Measurements from ENCODE around the gene SURF2.

The SURF2 gene

DNA sequence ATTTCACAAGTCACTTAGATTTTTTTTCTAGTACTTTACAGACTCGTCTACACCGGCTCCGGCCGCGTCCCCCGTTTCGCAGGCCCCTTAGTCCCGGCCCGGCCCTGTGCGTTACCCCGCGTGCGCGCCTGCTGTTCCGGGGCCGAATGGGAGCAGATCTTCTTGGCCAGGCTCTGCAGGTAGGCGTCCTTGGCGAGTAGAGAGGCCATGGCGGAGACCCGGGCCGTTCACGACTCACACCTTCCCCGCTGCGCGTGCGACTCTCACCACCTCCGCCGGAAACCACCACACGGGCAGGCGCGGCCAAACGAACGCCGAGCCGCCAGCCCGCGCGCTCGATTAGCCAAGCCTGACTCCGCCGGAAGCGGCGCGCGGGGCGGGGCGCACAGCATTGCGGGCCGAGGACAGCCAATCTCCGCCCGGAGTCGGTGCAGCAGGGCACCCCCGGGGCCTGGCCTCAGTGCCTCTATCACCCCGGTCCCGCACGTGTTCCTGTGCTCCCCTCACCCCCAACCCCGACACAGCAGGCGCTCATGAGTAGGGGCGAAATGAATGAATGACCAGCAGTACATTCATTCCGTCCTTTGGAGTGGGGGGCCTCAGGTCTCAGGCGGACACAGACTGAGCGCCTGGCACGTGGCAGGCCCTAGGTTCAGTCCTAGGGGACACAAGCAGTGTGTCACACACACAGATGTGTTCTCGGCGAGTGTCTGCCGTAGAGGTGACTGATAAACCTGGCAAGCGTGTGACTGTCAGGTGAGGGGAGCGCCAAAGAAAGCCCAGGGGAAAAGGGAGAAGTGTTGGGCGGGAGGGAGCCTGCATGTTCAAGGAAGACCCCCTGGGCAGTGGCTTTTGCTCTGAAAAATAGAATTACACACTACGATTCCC, 20.2 kb upstream of the SURF2 start, which contains the start of gene SURF6:
TSS of gene SURF6 (minus strand) at position 265 of the 888 bp plus-strand sequence. CDS start at position 209, 56 bp downstream.
- peak; percentile 88 for DNase-seq

DNA sequence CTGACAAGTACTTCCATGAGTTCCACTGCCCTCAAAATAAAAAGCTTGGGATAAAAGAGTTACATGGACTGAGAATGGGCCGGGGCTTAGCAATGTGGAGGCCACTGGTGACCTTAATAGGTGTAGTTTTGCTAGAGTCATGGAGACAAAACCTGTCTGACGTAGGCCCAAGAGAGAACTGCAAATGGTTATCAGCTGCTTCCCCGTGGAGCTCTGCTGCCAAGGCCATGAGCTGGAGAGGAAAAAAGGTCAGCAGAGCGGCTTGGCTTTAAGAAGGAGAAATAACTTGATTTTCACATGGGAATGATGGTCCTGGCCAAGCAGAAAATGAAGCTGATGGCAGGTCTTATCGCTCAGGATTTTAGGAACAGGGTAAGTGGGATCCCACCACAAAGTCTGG, 16.7 kb upstream of the SURF2 start:
- no peak for DNase-seq

DNA sequence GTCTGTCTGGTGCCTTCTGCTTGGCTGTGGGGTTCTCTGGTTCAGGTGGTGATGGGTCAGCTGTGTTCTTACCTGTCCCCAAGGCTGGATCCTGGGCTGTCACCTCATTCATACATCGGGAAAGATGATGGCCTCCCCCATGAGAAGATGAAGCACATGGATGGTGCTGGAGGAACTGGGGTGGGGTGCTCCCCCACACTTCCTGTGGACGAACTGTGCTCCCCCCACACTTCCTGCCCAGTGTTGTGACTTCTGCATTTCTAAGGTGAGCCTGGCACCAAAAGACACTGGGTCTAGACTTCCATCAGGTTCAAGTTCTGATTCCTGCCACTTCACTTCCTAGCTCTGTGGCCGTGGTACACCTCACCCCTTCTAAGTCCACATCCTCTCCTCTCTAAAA, 16.1 kb upstream of the SURF2 start:
- no peak for DNase-seq

DNA sequence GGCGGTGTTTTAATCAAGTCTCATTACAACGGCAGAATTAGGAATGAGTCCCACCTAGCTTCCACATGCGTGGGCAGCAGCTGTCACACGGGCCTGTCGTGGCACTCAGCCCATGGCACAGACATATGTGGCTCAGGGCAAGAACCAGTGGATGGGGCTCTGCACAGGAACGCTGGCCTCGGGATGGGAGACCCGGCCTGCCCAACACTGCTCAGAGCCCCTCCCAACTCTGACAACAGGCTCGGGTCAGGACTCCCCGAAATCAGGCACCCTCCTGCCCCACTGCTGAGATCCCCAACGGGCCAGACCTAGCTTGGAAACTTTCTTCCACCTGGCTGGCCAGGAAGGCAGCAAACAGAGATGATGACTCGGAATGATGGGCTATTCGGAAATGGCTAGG, 15.4 kb upstream of the SURF2 start:
- DNase-seq: no peak

DNA sequence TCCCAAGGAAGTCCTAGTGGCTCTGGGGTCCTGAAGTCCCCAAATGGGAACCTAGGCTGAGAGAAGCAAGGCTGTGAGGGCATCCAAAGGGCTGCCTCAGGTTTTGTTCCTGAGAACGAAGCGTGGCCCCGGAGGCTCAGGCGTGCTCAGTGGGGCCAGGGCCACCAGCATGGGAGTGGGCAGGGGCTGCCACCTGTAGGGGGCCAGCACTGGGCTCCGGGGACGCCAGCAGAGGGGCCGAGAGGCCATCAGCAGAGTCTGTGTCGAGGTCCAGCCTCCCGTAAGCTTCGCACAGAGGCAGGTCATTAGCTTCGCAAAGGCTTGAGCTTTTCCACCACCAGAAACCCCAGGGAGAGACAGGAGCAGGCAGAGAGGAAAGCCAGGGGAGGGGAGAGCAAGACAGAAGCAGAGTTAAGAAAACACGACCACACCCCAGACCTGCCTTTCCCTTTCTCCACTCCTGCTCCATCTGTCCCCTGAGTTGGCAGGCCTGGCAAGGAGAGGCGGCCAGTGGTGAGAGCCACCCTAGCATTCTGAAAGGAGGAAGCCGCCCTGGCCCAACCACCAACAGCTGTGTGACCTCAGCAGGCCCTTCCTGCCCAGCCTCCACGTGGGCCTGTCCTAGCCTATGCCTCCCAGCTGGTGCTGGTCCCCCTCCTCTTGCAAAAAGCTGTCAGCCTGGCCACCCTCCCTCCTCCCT, 14.8 kb upstream of the SURF2 start:
- no peak for DNase-seq

DNA sequence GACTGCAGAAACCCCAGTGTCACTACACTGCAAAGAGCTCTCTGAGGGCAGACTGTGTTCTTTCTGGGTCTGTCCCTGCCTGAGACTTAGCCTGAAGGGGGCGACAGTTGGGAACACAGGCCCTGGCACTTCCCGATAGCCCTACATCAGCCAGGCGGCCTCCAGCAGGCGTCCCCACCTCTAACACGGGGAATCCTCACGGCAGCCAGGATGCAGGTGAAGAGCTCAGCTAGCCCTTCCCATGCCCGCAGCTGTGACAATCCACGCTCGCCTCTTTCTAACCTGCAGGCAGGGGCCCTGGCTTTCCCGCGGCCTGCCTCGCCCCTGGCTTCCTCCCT, 14.3 kb upstream of the SURF2 start:
- no peak for DNase-seq

DNA sequence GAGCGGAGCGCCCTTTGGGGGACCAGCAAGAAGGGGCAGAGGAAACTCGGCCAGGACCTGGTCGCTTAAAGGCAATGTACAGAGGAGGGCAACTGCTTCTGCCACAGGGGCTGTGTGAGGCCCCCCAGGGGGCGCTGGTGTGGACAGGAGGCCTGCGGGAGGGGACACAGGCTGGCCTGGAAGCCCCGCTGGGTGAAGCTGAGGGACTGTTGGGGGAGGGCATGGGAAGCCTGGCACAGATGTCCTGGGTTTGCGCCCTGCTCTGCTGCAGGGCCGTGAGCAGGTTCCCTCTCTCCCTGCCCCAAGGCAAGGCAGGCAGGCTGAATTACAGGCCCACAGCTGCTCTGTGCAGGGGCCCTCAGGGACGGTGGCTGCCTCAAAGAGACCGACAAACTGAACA, 13.8 kb upstream of the SURF2 start:
- no peak for DNase-seq

DNA sequence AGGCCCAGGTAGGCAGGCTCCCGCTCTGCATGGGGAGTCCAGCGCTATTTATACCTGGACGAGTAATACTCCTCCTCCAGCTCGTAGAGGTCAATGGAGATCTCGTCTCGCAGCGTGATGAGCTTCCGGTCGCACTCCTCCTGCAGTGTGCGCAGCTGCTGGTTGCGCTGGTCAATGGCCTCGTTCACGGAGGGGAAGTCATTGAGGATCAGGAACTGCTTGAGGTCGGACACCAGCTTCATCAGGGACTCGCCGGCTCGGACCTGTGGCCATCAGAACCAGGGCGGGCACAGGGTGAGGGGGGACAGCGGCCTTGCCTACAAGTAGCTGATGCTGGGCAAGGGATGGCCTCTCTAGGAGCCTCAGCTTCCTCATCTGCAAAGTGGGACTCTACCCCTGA, 12.3 kb upstream of the SURF2 start:
- DNase-seq: no peak

DNA sequence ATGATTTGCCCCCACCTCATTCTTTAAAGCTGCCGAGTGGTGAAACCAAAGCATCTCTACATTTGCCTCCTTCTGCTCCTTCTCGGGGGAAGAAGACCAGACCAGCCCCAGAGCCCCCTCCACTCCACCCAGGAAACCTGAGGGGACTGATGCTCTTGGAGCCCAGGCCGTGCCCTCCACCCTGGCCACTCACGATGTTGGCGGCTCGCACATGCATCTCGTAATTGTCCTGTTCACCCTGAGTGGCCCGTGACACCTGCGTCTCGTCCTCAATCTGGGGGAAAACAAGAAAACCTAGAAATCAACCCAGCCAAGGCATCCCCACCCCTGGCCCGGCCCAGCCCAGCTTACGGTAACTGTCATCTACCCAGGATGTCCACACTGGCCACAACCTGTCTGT, 11.4 kb upstream of the SURF2 start:
- DNase-seq: no peak

DNA sequence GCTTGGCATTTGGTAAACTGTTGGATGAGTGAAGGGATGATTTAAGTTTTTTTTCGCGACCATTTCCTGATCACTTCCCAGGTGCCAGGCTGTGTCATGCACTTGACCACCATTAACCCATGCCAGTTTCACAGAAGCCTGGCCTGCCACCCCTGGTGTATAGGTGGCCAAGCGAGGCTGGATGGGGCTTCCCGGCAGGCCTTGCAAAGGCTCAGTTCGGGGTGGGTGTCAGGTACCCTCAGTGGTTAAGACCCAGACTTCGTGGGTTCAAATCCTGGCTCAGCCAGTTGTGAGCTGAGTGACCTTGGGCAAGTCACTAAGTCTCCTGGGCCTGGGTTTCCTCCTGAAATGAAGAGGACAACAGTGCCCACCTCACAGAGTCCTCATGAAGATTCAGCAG, 10.8 kb upstream of the SURF2 start:
- DNase-seq: no peak

DNA sequence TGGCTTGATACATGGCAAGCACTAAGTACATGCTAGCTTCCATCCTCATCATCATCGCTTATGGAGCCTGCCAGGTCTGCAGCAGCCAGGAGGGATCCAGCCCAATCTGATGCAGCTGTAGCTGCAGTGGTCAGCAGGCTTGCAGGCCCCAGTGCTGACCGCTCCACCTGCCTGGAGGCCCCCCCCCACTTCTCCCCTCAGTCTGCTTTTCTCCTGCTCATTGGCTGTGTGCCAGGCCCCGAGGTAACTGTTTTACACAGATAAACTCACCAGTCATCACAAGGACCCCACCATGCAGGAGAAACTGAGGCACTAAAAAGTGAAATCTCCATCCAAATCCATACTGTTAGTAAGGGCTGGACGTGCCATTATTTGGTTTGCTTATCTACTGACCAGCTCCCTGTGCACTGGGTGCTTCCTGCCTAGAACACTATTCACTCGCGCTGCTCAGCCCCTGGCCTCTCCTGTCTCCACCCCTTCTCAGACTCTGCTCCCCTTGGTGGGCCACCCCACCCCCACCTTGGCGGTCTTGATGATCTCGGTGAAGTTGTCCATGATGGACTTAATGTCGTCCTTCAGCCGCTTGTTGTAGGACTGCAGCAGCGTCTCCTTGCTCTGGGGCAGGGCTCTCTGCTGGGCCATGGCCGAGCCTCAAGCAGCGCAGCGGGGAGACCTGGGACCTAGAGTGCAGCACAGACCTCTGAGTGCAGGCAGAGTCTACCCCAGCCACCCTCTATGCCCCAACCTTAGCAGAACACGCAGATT, 10.1 kb upstream of the SURF2 start:
- no peak for DNase-seq

DNA sequence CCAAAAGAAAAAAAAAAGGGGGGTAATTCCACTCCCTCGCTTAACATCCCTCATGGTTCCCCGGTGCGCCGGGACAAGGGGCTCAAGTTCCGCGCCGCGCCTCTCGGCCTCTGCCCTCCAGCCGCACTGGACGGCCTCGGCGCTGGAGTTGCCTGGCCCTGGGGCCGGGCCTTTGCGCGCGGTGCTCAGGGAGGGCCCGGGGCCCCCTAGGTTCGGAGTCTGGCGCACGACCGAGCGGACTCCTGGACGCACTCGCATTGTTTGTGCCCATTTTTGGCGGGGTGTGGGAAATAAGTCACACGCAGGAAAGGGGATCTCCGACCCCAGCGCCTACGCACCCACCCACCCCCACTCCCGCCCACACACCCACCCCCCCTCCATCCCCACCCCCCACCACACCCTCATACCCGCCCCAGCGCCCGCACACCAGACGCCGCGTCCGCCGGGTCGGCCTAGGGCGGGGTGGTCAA, 8.8 kb upstream of the SURF2 start:
- DNase-seq: peak; percentile 55

DNA sequence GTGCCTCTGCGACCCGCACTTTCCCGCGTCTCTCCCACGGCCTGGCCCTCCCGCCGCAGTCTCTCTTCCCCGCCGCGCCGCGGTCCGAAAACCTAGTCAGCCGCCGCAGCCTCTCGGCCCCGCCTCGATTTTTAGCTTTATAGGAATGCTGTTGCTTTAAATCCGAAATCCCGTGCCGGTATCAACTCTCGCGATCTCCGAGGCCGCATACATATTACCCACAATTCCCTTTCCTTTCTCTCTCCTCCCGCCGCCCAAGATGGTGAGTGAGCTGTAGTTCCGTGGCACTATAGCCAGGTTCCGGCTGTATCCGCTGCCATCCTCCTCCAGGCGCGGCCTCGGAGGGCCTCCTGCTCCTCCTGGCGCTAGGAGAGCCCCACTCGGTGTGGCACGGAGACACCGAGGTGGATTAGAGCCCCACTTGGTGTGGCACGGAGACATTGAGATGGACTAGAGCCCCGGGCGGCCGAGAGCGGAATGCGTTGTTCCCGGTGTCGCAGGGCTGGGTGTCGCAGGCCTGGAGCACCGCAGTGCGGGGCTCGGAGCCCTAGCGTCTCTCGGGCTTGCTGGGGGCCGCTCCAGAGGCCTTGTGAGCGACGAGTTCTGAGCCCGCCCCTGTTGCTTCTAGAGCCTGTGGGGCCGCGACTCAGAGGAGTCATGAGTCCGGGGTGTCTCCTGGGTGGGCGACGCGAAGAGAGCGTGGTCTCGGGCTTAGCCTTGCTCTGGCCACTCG, 8.2 kb upstream of the SURF2 start, which contains the start of the genes MED22 and RPL7A:
TSS of gene MED22 (minus strand) at position 147 of the 733 bp plus-strand sequence. CDS start 1,469 bp downstream, outside the sequence.
TSS of gene RPL7A (plus strand) at position 234 of the 733 bp plus-strand sequence. CDS start at position 260, 26 bp downstream.
- peak; percentile 83 for DNase-seq

DNA sequence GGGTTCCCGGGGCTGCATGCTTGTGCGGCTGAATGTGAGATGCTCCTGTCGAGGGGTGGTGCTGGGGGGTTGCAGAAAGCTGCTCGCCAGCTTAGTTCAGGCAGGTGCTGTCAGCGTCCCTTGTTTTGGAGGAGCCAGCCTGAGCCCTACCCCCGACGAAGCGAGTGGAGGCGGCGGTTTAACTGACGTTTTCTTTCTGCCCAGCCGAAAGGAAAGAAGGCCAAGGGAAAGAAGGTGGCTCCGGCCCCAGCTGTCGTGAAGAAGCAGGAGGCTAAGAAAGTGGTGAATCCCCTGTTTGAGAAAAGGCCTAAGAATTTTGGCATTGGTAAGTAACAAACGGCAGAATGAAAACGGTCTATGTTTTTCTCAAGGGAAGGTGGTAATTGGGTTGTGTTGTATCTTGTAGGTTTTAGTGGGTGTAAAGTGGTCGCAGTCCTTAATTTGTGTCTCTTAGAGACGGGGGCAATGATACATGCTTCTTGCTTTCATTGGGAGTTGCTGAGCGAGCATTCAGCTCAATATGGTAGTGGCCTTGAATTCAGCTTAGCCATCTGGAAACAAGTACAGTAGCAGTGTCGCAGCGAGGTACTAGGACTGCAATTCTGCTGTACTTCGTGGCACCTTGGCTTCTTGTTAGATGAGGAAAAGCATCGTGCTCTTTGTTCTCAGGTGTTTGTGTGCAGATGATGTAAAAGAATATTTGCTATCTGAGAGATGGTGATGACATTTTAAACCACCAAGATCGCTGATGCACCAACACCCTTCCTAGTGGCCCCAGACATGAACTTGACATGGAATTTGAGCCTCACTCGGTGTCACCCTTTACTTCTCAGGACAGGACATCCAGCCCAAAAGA, 7.4 kb upstream of the SURF2 start:
- no peak for DNase-seq

DNA sequence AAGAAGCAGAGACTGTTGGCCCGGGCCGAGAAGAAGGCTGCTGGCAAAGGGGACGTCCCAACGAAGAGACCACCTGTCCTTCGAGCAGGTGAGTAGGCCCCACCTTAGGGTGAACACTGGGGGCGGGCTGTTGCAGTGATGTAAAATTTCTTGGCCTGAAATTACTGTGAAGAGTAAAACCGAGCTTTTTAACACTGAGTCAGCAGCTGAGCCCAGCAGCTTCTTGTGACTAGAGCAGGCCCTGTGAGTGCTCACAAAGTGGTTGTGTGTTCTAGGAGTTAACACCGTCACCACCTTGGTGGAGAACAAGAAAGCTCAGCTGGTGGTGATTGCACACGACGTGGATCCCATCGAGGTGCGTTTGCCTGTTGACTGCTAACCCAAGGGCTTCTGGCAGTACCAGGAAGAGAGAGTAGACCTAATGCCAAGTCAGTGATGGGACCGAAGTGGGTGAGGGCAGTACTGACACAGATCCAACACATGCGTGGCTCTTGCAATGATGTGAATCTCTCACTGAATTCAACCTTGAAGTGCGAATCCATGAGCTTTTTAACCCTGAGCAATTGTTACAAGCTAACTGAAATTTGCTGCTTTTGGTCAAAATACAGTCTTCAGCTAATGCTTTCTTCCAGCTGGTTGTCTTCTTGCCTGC, 6.3 kb upstream of the SURF2 start:
- DNase-seq: no peak

DNA sequence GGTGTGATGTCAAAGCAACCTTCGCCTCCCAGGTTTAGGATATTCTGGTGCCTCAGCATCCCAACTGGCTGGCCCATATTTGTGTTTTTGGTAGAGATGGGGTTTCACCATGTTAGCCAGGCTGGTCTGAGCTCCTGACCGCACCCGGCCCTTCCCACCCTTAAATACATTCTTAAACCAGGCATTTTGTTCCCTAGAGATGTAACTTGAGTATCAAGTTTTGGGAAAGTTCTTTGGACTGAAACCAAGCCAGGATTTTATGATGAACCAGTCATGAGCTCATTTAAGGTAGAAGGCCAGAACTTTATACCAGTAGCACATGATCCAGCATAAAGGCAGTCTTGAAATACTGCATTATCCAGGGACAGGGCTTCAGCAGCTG, 4.8 kb upstream of the SURF2 start:
- no peak for DNase-seq

DNA sequence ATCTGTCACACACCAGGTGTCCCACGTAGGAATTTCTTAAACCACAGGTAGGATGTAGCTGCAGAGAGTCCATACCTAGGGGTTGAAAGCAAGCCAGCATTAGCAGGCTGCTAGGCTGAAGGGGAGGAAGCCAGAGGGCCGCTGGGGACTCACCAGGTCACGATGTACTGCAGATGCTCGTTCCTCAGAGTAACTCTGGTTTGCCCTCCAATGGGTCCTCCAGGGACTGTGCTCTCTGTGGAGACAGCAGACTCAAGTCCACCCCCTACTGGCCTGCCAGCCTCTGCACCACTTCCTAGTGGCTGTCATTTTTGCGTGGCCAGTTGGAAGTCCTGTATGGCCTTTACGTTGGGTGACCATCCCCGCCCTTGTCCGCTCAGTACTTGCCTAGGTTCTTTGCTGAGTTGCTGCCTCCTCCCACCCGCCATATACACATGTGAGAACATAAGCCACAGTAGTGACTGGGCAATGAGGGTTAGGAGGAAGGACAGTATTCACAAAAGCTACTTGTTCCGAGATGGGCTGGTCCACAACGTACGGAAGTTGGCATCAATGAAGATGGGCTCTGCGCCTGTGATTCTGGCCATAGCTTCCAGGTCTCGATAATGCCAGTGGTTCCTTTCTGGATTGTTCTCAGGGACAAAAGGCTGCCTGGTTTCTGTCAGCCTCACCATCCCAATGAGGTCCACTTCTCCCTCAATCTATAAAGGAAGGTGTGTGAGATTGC, 4.3 kb upstream of the SURF2 start:
- no peak for DNase-seq

DNA sequence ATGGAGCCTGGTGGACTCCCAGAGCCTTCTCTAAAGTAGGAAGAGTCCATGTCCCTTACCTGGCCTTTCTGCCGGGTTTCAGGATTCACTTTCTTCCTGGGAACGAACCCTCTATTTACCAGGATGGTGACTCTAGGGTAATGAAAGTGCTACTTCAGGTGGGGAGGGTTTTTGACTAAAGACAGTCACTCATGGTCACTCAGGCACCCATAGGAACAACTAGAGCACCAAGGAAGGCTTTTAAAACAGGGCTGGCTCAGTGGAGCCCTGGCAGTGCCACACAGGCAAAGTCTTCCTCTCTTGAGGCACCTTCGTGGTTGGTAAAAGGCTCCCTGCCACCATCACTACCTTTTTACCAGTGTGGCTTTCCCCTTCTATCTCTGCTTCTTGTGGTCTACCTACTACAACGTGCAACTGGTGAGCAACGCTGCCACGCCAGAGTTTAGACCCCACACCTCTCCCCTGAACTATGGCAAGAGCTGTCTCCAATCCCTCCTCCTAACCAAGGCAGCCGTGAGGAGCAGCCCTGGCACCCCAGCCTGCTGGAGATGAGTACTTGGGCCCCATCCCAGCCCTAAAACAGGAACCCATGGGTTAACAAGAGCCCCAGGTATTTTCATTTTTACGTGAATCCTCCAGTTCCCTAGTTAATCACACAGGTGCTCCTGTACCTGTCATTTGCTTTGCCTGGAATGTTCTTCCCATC, 3.6 kb upstream of the SURF2 start:
- no peak for DNase-seq

DNA sequence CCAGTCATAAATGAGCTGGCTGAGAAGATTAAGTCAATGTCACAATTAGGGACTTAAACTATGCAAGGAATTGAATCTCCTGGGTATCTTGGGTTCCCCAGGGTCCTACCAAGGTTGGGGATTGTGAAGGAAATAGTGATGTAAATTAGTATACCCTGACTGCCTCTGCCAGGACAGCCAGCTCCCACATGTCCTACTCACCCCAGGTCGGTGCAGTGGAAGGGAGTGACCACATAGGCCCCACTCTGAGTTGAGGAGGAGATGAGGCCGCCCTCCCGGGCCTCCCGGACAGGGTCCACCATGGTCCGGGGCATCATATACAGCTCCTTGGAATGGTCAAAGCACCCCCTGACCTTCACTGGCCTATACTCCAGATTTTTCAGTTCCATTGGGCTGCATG, 2.8 kb upstream of the SURF2 start:
- no peak for DNase-seq

DNA sequence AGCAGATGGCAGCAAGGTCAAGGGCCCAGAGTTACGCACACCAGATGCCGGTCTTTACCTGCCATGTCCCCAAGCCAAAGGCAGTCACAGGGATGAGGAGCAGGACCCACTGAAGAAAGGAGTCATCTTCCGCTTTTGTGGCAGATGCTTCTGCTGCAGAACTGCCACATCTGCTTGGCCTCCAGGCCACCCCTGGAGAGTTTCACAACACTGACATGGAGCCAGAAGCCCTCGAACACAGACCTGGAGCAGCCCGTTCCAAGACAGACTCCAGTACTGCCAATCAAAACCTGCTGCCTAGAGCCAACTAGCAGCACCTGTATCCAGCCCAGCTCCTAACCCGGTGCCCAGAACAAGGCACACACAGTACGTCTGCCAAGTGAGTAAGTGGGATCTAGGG, 1.6 kb upstream of the SURF2 start:
- DNase-seq: no peak
